HCT116 (cell line): ENCODE measurements around the gene PADI3.

Experiments
- CBX3 ChIP-seq: IDR thresholded peaks from 2 replicates; pipeline ENCODE4 v1.6.1; 2012; ENCODE audit warnings: low read depth
- CTCF ChIP-seq, 3 experiments: fragments of 200-600 bp in 1 of 3; sonication (generic) in 1 of 3; IDR thresholded peaks in 2 of 3; conservative IDR thresholded peaks in 1 of 3; 2 replicates each; pipeline ENCODE4 v1.5.1; 2012 to 2017; ENCODE audit warnings: low read depth in 2 of 3, low read length in 2 of 3, antibody characterized with exemption in 1 of 3, borderline replicate concordance in 1 of 3, control low read depth in 1 of 3, mild to moderate bottlenecking in 1 of 3, mixed read lengths in 1 of 3, mixed run types in 1 of 3, moderate library complexity in 1 of 3; ENCODE audit not compliant: insufficient read depth in 1 of 3
- ELF1 ChIP-seq: IDR thresholded peaks from 2 replicates; pipeline ENCODE4 v1.6.1; 2012; ENCODE audit warnings: low read depth, borderline replicate concordance
- EZH2 ChIP-seq: fragments of 200-600 bp; sonication (generic); IDR thresholded peaks from 2 replicates; pipeline ENCODE4 v1.6.1; 2017; ENCODE audit warnings: antibody characterized with exemption, mixed run types
- EZH2phosphoT487 ChIP-seq: fragments of 200-600 bp; IDR thresholded peaks from 2 replicates; pipeline ENCODE4 v1.6.1; 2018; ENCODE audit warnings: antibody characterized with exemption, borderline replicate concordance
- POLR2A ChIP-seq: IDR thresholded peaks from 2 replicates; pipeline ENCODE4 v1.7.0; 2011; ENCODE audit warnings: borderline replicate concordance; ENCODE audit not compliant: insufficient read depth, insufficient read length; ENCODE audit errors: extremely low read depth
- POLR2AphosphoS5 ChIP-seq: IDR thresholded peaks from 2 replicates; pipeline ENCODE4 v1.6.1; 2011; ENCODE audit warnings: mild to moderate bottlenecking, low read depth, low read length, moderate library complexity
- SP1 ChIP-seq: IDR thresholded peaks from 2 replicates; pipeline ENCODE4 v1.6.1; 2012; ENCODE audit warnings: low read depth
- TCF7L2 ChIP-seq: IDR thresholded peaks from 2 replicates; pipeline ENCODE4 v1.7.0; 2011; ENCODE audit warnings: borderline replicate concordance, inconsistent platforms; ENCODE audit not compliant: insufficient read depth, insufficient read length; ENCODE audit errors: extremely low read depth
- ZNF274 ChIP-seq: fragments of 200-500 bp; sonication (Bioruptor generic); IDR thresholded peaks from 2 replicates; pipeline ENCODE4 v1.6.1; 2014; ENCODE audit warnings: mild to moderate bottlenecking, low read depth, low read length, inconsistent platforms
- TF ChIP-seq, protein P1 (sequence below): IDR thresholded peaks from 2 replicates; pipeline ENCODE4 v1.6.1; 2011; ENCODE audit warnings: mild to moderate bottlenecking, low read length, moderate library complexity; ENCODE audit not compliant: insufficient replicate concordance; ENCODE audit errors: extremely low read depth

DNA sequence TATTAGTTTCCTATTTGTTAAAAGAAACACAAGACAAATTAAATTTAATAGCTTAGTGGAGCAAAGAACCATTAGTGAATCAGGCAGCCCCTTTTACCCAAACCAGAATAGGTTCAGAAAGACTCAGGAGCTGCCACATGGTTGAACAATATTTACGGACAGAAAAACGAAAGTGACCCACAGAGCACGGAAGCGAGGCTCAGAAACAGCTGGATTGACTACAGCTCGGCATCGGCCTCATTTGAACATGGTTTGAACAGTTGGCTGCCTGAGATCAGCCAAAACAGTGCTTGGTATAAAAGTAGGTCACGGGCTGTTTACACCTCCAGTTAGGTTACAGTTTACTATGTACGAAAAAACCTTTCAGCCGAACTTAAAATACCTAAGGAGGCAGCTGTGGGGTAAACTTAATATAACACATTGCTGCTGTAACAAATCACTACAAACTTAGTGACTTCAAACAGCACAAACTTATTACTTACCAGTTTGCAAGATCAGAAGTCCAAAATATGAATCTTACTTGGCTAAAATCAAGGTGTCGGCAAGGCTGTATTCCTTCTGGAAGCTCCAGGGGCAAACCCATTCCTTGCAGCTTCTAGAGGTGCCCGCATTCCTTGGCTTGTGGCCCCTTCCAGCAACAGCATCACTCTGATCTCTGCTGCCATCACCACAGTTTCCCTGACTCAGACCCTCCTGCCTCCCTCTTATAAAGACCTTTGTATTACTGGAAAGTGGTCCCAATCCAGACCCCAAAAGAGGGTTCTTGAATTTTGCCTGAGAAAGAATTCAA, 70.9 kb downstream of the PADI3 start:
- TF ChIP-seq, protein P1, sequence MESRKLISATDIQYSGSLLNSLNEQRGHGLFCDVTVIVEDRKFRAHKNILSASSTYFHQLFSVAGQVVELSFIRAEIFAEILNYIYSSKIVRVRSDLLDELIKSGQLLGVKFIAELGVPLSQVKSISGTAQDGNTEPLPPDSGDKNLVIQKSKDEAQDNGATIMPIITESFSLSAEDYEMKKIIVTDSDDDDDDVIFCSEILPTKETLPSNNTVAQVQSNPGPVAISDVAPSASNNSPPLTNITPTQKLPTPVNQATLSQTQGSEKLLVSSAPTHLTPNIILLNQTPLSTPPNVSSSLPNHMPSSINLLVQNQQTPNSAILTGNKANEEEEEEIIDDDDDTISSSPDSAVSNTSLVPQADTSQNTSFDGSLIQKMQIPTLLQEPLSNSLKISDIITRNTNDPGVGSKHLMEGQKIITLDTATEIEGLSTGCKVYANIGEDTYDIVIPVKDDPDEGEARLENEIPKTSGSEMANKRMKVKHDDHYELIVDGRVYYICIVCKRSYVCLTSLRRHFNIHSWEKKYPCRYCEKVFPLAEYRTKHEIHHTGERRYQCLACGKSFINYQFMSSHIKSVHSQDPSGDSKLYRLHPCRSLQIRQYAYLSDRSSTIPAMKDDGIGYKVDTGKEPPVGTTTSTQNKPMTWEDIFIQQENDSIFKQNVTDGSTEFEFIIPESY = no peak
- TF ChIP-seq ZNF274 (no peak), CTCF (IDR thresholded peaks at IDR 0.05 in 2 of 3, conservative IDR thresholded peaks at IDR 0.05 in 1 of 3; ENCODE audit: borderline replicate concordance in 1 of 3, insufficient read depth in 1 of 3, low read depth in 2 of 3, low read length in 2 of 3) (no peak), EZH2phosphoT487 (no peak), TCF7L2 (no peak), EZH2 (no peak), CBX3 (no peak), SP1 (no peak), POLR2AphosphoS5 (no peak), ELF1 (no peak), POLR2A (no peak)
